ENCODE data around the gene DIAPH3. TPM values are rescaled to one million over a fixed set of nuclear protein-coding genes. Genes with fewer than 3 reads are reported as not detected.

Gene DIAPH3
- 6.3 to 9.5 TPM (median 8.0 TPM) in 5 replicates for total RNA-seq (2022; extraction: Qiagen RNA extraction; ENCODE audit: low read depth)

DNA sequence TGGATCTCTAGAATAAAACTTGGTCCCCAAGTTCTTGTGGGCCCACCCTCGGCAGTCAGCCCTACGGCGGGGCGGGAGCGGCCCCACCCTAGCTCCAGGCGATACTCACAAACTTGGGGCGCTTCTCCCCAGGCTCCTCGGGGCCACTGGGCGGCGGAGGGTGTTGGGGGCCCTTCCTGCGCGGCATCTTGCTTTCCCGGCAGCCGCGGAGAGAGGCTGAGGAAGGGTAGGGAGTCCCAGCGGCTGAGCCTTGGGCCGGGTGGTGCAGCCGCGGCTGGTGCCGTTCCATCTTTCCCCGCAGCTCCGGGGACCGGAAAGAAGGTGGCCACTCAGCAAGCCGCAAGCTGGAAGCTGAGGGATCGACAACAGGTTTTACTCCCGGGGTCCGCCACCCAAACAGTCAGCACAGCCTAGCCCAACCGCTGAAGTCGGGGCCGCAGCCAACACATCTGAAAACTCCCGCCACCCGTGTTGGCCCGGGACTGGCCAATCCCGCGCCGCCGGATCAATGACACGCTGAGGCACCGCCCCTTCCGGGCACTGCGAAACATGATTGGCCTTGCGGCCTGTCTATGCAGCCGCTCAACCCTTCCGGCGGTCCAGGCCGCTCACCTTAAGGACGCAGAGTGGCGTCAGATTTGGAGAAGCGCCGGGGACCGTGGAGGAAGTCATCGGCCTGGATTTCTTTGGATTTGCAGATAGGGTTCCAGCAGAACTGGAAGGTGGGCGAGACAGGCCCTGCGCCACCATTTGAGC is at the start of gene DIAPH3:
DIAPH3 (minus strand) TSS at position 451 of the 756 bp plus-strand sequence; CDS start at position 289, 162 bp downstream.

Other genes starting within 250 kb of the DIAPH3 start
- gene TDRD3, start 233.3 kb upstream of the DIAPH3 start, total RNA-seq (2022; extraction: Qiagen RNA extraction; ENCODE audit: low read depth) = 4.9 to 7.8 TPM (median 5.2 TPM) in 5 replicates

Data from A549 treated with CpdA at 1 μM for 4 hours (cell line).